ENCODE data around the gene TMEM52B. TPM values are rescaled to one million over a fixed set of nuclear protein-coding genes. Genes with fewer than 3 reads are reported as not detected.
"Not testable (repeated sequence)": the region's sequence is repeated elsewhere in the genome, so short reads cannot be mapped to it uniquely, and the experiment has no call there.

The TMEM52B gene
- polyA plus RNA-seq, 3 donors from 2014 or later: not detected

- no peak for DNase-seq
- Mint-ChIP-seq H3K4me3 (no peak overlapping the region), H3K27me3 (ENCODE audit: low read depth in 3 of 3) (peaks cover 0 to 8% (median 4%) of the 10 kb centered on the region in 3 donors), H3K9me3 (no peaks in the 10 kb centered on the region), H3K36me3 (peaks cover 46 to 57% (median 49%) of the 10 kb centered on the region in 3 donors), H3K4me1 (peaks cover 6 to 39% of the 10 kb centered on the region in 2 donors), H3K27ac (peak overlapping the region in 1 of 6 donors; percentile 41)
Measured at GRCh38 chr12:10223208-10223607, 44.4 kb downstream of the TMEM52B start.

- not testable (repeated sequence) for H3K4me3 Mint-ChIP-seq; H3K27me3 Mint-ChIP-seq (ENCODE audit: low read depth in 3 of 3); H3K9me3 Mint-ChIP-seq; H3K27ac Mint-ChIP-seq; DNase-seq
- peaks cover 38 to 49% (median 45%) of the 10 kb centered on the region in 3 donors for H3K36me3 Mint-ChIP-seq
- H3K4me1 Mint-ChIP-seq: peaks cover 6 to 38% of the 10 kb centered on the region in 2 donors
Measured at GRCh38 chr12:10225426-10225825, 46.6 kb downstream of the TMEM52B start.

- Mint-ChIP-seq H3K4me1 (peaks cover 6 to 32% of the 10 kb centered on the region in 2 donors), H3K9me3 (no peaks in the 10 kb centered on the region), H3K27me3 (ENCODE audit: low read depth in 3 of 3) (peaks cover 0 to 8% (median 4%) of the 10 kb centered on the region in 3 donors), H3K36me3 (peaks cover 32 to 42% (median 39%) of the 10 kb centered on the region in 3 donors), H3K27ac (peak overlapping the region in 3 of 6 donors; percentile 4 to 36 (median 20)), H3K4me3 (peak overlapping the region in 1 of 5 donors; percentile 11)
- DNase-seq: no peak
Measured at GRCh38 chr12:10226086-10226485, 47.3 kb downstream of the TMEM52B start.

- Mint-ChIP-seq H3K4me1 (peaks cover 6 to 32% of the 10 kb centered on the region in 2 donors), H3K4me3 (no peak overlapping the region), H3K27me3 (ENCODE audit: low read depth in 3 of 3) (peaks cover 0 to 8% (median 4%) of the 10 kb centered on the region in 3 donors), H3K36me3 (peaks cover 25 to 36% (median 32%) of the 10 kb centered on the region in 3 donors), H3K9me3 (no peaks in the 10 kb centered on the region), H3K27ac (peak overlapping the region in 1 of 6 donors; percentile 4)
- no peak for DNase-seq
Measured at GRCh38 chr12:10226731-10227130, 47.9 kb downstream of the TMEM52B start.

GRCh38 chr12:10227648-10228047 is 48.8 kb downstream of the TMEM52B start:
- peaks cover 0 to 8% (median 4%) of the 10 kb centered on the region in 3 donors for H3K27me3 Mint-ChIP-seq (ENCODE audit: low read depth in 3 of 3)
- no peaks in the 10 kb centered on the region for H3K9me3 Mint-ChIP-seq
- no peak overlapping the region for H3K4me3 Mint-ChIP-seq
- peaks cover 16 to 26% (median 23%) of the 10 kb centered on the region in 3 donors for H3K36me3 Mint-ChIP-seq
- H3K27ac Mint-ChIP-seq: peak overlapping the region in 1 of 6 donors; percentile 60
- peaks cover 6 to 32% of the 10 kb centered on the region in 2 donors for H3K4me1 Mint-ChIP-seq
- DNase-seq: no peak

GRCh38 chr12:10234562-10234961 is 55.7 kb downstream of the TMEM52B start:
- H3K9me3 Mint-ChIP-seq: peaks cover 0 to 18% (median 9%) of the 10 kb centered on the region in 6 donors
- no peak overlapping the region for H3K4me3 Mint-ChIP-seq
- peaks cover 5 to 13% (median 10%) of the 10 kb centered on the region in 3 donors for H3K36me3 Mint-ChIP-seq
- peaks cover 0 to 5% (median 5%) of the 10 kb centered on the region in 3 donors for H3K27me3 Mint-ChIP-seq (ENCODE audit: low read depth in 3 of 3)
- no peak for DNase-seq
- peaks cover 44 to 49% of the 10 kb centered on the region in 2 donors for H3K4me1 Mint-ChIP-seq
- peak overlapping the region in 1 of 6 donors; percentile 32 for H3K27ac Mint-ChIP-seq

GRCh38 chr12:10235761-10236631 is 57.2 kb downstream of the TMEM52B start:
- Mint-ChIP-seq H3K4me1 (peaks cover 56 to 63% of the 10 kb centered on the region in 2 donors), H3K27me3 (ENCODE audit: low read depth in 3 of 3) (peaks cover 0 to 6% (median 5%) of the 10 kb centered on the region in 3 donors), H3K36me3 (peaks cover 5 to 13% (median 10%) of the 10 kb centered on the region in 3 donors), H3K9me3 (peaks cover 0 to 18% (median 9%) of the 10 kb centered on the region in 6 donors), H3K27ac (peak overlapping the region; percentile 72 to 93 (median 92)), H3K4me3 (peak overlapping the region; percentile 71 to 75 (median 73))
- DNase-seq: peak; percentile 52 to 61 (median 61)

- Mint-ChIP-seq H3K4me3 (peak overlapping the region; percentile 71 to 75 (median 73)), H3K4me1 (peaks cover 63 to 71% of the 10 kb centered on the region in 2 donors), H3K27me3 (ENCODE audit: low read depth in 3 of 3) (peaks cover 0 to 6% (median 5%) of the 10 kb centered on the region in 3 donors), H3K27ac (peak overlapping the region; percentile 72 to 93 (median 92)), H3K9me3 (peaks cover 0 to 18% (median 9%) of the 10 kb centered on the region in 6 donors), H3K36me3 (peaks cover 5 to 13% (median 10%) of the 10 kb centered on the region in 3 donors)
- no peak for DNase-seq
Measured at GRCh38 chr12:10236720-10237119, 57.9 kb downstream of the TMEM52B start.

GRCh38 chr12:10238526-10238925 is 59.7 kb downstream of the TMEM52B start:
- peaks cover 77 to 89% of the 10 kb centered on the region in 2 donors for H3K4me1 Mint-ChIP-seq
- peaks cover 0 to 17% (median 9%) of the 10 kb centered on the region in 6 donors for H3K9me3 Mint-ChIP-seq
- peak overlapping the region; percentile 70 to 93 (median 91) for H3K27ac Mint-ChIP-seq
- H3K4me3 Mint-ChIP-seq: peak overlapping the region; percentile 19 to 67 (median 62)
- DNase-seq: no peak
- H3K36me3 Mint-ChIP-seq: peaks cover 5 to 13% (median 8%) of the 10 kb centered on the region in 3 donors
- peaks cover 3 to 5% (median 3%) of the 10 kb centered on the region in 3 donors for H3K27me3 Mint-ChIP-seq (ENCODE audit: low read depth in 3 of 3)

GRCh38 chr12:10241290-10241689 is 62.5 kb downstream of the TMEM52B start:
- peak overlapping the region; percentile 75 to 98 (median 88) for H3K27ac Mint-ChIP-seq
- DNase-seq: no peak
- H3K9me3 Mint-ChIP-seq: no peaks in the 10 kb centered on the region
- peaks cover 3 to 8% (median 7%) of the 10 kb centered on the region in 3 donors for H3K27me3 Mint-ChIP-seq (ENCODE audit: low read depth in 3 of 3)
- peaks cover 85 to 100% of the 10 kb centered on the region in 2 donors for H3K4me1 Mint-ChIP-seq
- no peaks in the 10 kb centered on the region for H3K36me3 Mint-ChIP-seq
- H3K4me3 Mint-ChIP-seq: peak overlapping the region in 4 of 5 donors; percentile 10 to 62 (median 48)

Other genes with a start within 250 kb of the TMEM52B start
- not detected for gene CLEC2A, start 246.7 kb upstream of the TMEM52B start, polyA plus RNA-seq
- gene CLEC12A, start 207.6 kb upstream of the TMEM52B start, polyA plus RNA-seq: 1 to 10 TPM; 2.9 to 5.6 (median 4.3) TPM
- 1 to 10 TPM in 1 of 3 donors, under 1 TPM in 1, not detected in 1; 0.47 to 2.0 TPM for gene CLEC1B, start 179.9 kb upstream of the TMEM52B start, polyA plus RNA-seq
- gene CLEC12B, start 168.4 kb upstream of the TMEM52B start, polyA plus RNA-seq: under 1 TPM in 1 of 3 donors, not detected in 2; 0.67 TPM
- gene CLEC9A, start 148.3 kb upstream of the TMEM52B start, polyA plus RNA-seq: under 1 TPM in 1 of 3 donors, not detected in 2; 0.99 TPM
- not detected for gene CLEC1A, start 80.0 kb upstream of the TMEM52B start, polyA plus RNA-seq
- 1 to 10 TPM in 2 of 3 donors, not detected in 1; 1.4 to 2.0 TPM for gene CLEC7A, start 48.8 kb upstream of the TMEM52B start, polyA plus RNA-seq
- not detected for gene OLR1, start 6.9 kb upstream of the TMEM52B start, polyA plus RNA-seq
- 10 to 100 TPM; 50.8 to 69.3 (median 53.9) TPM for gene GABARAPL1, start 33.8 kb downstream of the TMEM52B start, polyA plus RNA-seq
- 1,000 to 10,000 TPM; 1,034 to 1,330 (median 1,098) TPM for gene KLRD1, start 128.8 kb downstream of the TMEM52B start, polyA plus RNA-seq
- gene KLRK1, start 211.0 kb downstream of the TMEM52B start, polyA plus RNA-seq: 100 to 1,000 TPM; 623 to 949 (median 731) TPM
- gene KLRC4, start 230.7 kb downstream of the TMEM52B start, polyA plus RNA-seq: 10 to 100 TPM; 14.3 to 28.5 (median 15.0) TPM
- 10 to 100 TPM; 27.6 to 59.0 (median 28.4) TPM for gene KLRC3, start 241.6 kb downstream of the TMEM52B start, polyA plus RNA-seq

All from immature natural killer cell (primary cell).